HFFc6 (cell line): Measurements from ENCODE around the gene SLC11A2. TPM values are rescaled to one million over a fixed set of nuclear protein-coding genes. Genes with fewer than 3 reads are reported as not detected.
A peak's percentile ranks its signal among the peaks of the same experiment; 100 is the strongest.

ENCODE experiments used
- DNase-seq: peaks from one replicate; pipeline ENCODE4 v3.0.0-alpha.2; 2018
- H3K27ac Mint-ChIP-seq: 2 replicates; pipeline ENCODE4 v1.8.0; 2020; ENCODE audit warnings: mild to moderate bottlenecking, mixed read lengths
- H3K27me3 Mint-ChIP-seq: 2 replicates; pipeline ENCODE4 v1.8.0; 2021; ENCODE audit warnings: mild to moderate bottlenecking, moderate library complexity, mixed read lengths; ENCODE audit not compliant: insufficient read depth
- H3K36me3 Mint-ChIP-seq: 2 replicates; pipeline ENCODE4 v1.8.0; 2021; ENCODE audit warnings: low read depth, mixed read lengths
- H3K4me1 Mint-ChIP-seq: 2 replicates; pipeline ENCODE4 v1.8.0; 2020; ENCODE audit warnings: low read depth, mixed read lengths
- H3K4me3 Mint-ChIP-seq: 2 replicates; pipeline ENCODE4 v1.8.0; 2020; ENCODE audit warnings: mild to moderate bottlenecking, moderate library complexity, mixed read lengths
- H3K9me3 Mint-ChIP-seq: 2 replicates; pipeline ENCODE4 v1.8.0; 2020; ENCODE audit warnings: mild to moderate bottlenecking, mixed read lengths
- CTCF ChIP-seq: fragments of 200-600 bp; sonication (generic); IDR thresholded peaks from 2 replicates; pipeline ENCODE4 v1.5.0; 2021; ENCODE audit warnings: antibody characterized with exemption, mild to moderate bottlenecking
- total RNA-seq, 6 experiments: library from RNA; stranded (reverse); fragmentation: NEBNext Ultra II Directional; extraction: Animal tissue kit (Norgen Biotek cat#: 25700); gene quantifications; 2 replicates in 1 of 6; 3 replicates in 5 of 6; pipeline ENCODE4 v1.2.3, GENCODE V29; 2021

Gene SLC11A2
- total RNA-seq, 6 experiments from 2014 or later, result 32.0 to 37.4 (median 34.0) TPM

- H3K27me3 Mint-ChIP-seq, result peaks cover 7% of the 10 kb centered on the region
- TF ChIP-seq CTCF, result no peak
- no peaks in the 10 kb centered on the region for H3K36me3 Mint-ChIP-seq
- no peaks in the 10 kb centered on the region for H3K9me3 Mint-ChIP-seq
- H3K4me1 Mint-ChIP-seq, result peaks cover 10% of the 10 kb centered on the region; the same call in 1 of the 2 replicates
- H3K4me3 Mint-ChIP-seq, result no peak overlapping the region
- no peak overlapping the region for H3K27ac Mint-ChIP-seq
- DNase-seq, result no peak
Observed at GRCh38 chr12:50947933-50948626, 78.1 kb downstream of the SLC11A2 start.

GRCh38 chr12:50937653-50938052 lies 88.5 kb downstream of the SLC11A2 start:
- Mint-ChIP-seq H3K4me3 (no peak overlapping the region), H3K9me3 (peaks cover 5% of the 10 kb centered on the region; the same call in 1 of the 2 replicates), H3K4me1 (peaks cover 20% of the 10 kb centered on the region), H3K36me3 (no peaks in the 10 kb centered on the region), H3K27me3 (no peaks in the 10 kb centered on the region), H3K27ac (no peak overlapping the region)
- TF ChIP-seq CTCF, result no peak
- DNase-seq, result no peak

- DNase-seq, result no peak
- Mint-ChIP-seq H3K4me1 (peaks cover 20% of the 10 kb centered on the region), H3K4me3 (no peak overlapping the region), H3K36me3 (no peaks in the 10 kb centered on the region), H3K9me3 (peaks cover 5% of the 10 kb centered on the region; the same call in 1 of the 2 replicates), H3K27ac (no peak overlapping the region), H3K27me3 (no peaks in the 10 kb centered on the region)
- no peak for TF ChIP-seq CTCF
Observed at GRCh38 chr12:50936821-50937530, 89.2 kb downstream of the SLC11A2 start.

- Mint-ChIP-seq H3K4me1 (peaks cover 20% of the 10 kb centered on the region), H3K36me3 (no peaks in the 10 kb centered on the region), H3K4me3 (peak overlapping the region; percentile 65), H3K9me3 (peaks cover 5% of the 10 kb centered on the region; the same call in 1 of the 2 replicates), H3K27me3 (no peaks in the 10 kb centered on the region), H3K27ac (peak overlapping the region; percentile 58)
- DNase-seq, result peak; percentile 55
- TF ChIP-seq CTCF, result no peak
Observed at GRCh38 chr12:50934981-50935807, 91.0 kb downstream of the SLC11A2 start.

- TF ChIP-seq CTCF, result no peak
- Mint-ChIP-seq H3K9me3 (peaks cover 5% of the 10 kb centered on the region; the same call in 1 of the 2 replicates), H3K4me3 (peak overlapping the region; percentile 65), H3K36me3 (no peaks in the 10 kb centered on the region), H3K27me3 (no peaks in the 10 kb centered on the region), H3K4me1 (peaks cover 20% of the 10 kb centered on the region), H3K27ac (peak overlapping the region; percentile 58)
- DNase-seq, result no peak
Observed at GRCh38 chr12:50934371-50934851, 91.8 kb downstream of the SLC11A2 start.
